Endothelial cell of umbilical vein (primary cell): ENCODE results near the gene HOOK2. TPM values are rescaled to one million over a fixed set of nuclear protein-coding genes. Genes with fewer than 3 reads are reported as not detected.

Source experiments
- BruUV-seq: library from RNA; stranded (reverse); fragments of 400-500 nt; replicated peaks from 2 replicates; lab custom pipeline; 2021; lab: Mats Ljungman, UMichigan
- CTCF ChIA-PET: fragments of 300-600, 350-600 bp; sonication (Branson Sonifier 250); formaldehyde crosslinking; loops from one replicate; lab custom pipeline; 2021; ENCODE audit warnings: antibody characterized with exemption, inconsistent platforms; lab: Charles Lee
- POLR2A ChIA-PET: fragments of 300-600, 350-600 bp; sonication (Branson Sonifier 250); formaldehyde crosslinking; loops from one replicate; lab custom pipeline; 2021; ENCODE audit warnings: antibody characterized with exemption, inconsistent platforms; lab: Charles Lee
- DNase-seq: peaks from one replicate; pipeline ENCODE4 v3.0.0-alpha.2; 2011; ENCODE audit warnings: low read depth, low spot score
- FAIRE-seq: peaks from 2 replicates; lab custom pipeline; 2011; peaks lifted over from hg19 to GRCh38; lab: Jason Lieb, UNC
- H2AFZ ChIP-seq: 2 replicates; pipeline ENCODE4 v1.6.0; 2012; ENCODE audit warnings: low read depth, low read length, control low read depth, inconsistent platforms
- H3K27ac ChIP-seq: 2 replicates; pipeline ENCODE4 v1.5.1; 2011; ENCODE audit warnings: low read depth, mild to moderate bottlenecking, control low read depth, low read length, moderate library complexity; ENCODE audit not compliant: insufficient read depth
- H3K27me3 ChIP-seq, 2 experiments: 2 replicates each; pipeline versions ENCODE4 v1.6.0 to v1.6.1; 2011; ENCODE audit warnings: low read length in 2 of 2, mixed read lengths in 1 of 2; ENCODE audit not compliant: control insufficient read depth in 2 of 2, insufficient read depth in 2 of 2
- H3K36me3 ChIP-seq, 2 experiments: 2 replicates in 1 of 2; 3 replicates in 1 of 2; pipeline ENCODE4 v1.5.1; 2011; ENCODE audit warnings: low read length in 2 of 2, mild to moderate bottlenecking in 1 of 2, moderate library complexity in 1 of 2; ENCODE audit not compliant: control insufficient read depth in 2 of 2, insufficient read depth in 2 of 2; ENCODE audit errors: extremely low read depth in 1 of 2
- H3K4me1 ChIP-seq: 3 replicates; pipeline ENCODE4 v1.5.1; 2011; ENCODE audit warnings: mild to moderate bottlenecking, low read length; ENCODE audit not compliant: control insufficient read depth, insufficient read depth; ENCODE audit errors: extremely low read depth
- H3K4me2 ChIP-seq: 2 replicates; pipeline ENCODE4 v1.6.1; 2011; ENCODE audit warnings: low read length, control low read depth, mixed read lengths; ENCODE audit not compliant: insufficient read depth
- H3K4me3 ChIP-seq, 3 experiments: fragments of 200-600 bp in 1 of 3; sonication (generic), shearing (Covaris generic) in 1 of 3; replicated peaks in 1 of 3; 2 replicates each; pipeline ENCODE4 v1.5.1; 2011 to 2016; ENCODE audit warnings: control low read depth in 3 of 3, low read length in 3 of 3, mild to moderate bottlenecking in 2 of 3, inconsistent platforms in 1 of 3, low read depth in 1 of 3, moderate library complexity in 1 of 3; ENCODE audit not compliant: insufficient read depth in 1 of 3
- H3K79me2 ChIP-seq: 2 replicates; pipeline ENCODE4 v1.6.0; 2012; ENCODE audit warnings: low read length, inconsistent platforms; ENCODE audit not compliant: control insufficient read depth, insufficient read depth
- H3K9ac ChIP-seq: replicated peaks from 2 replicates; pipeline ENCODE3; 2011; ENCODE audit warnings: low read length, control low read depth; ENCODE audit not compliant: insufficient read depth; ENCODE audit errors: extremely low read depth
- H3K9me1 ChIP-seq: replicated peaks from 3 replicates; pipeline ENCODE4 v1.6.0; 2011; ENCODE audit warnings: mild to moderate bottlenecking, low read length; ENCODE audit not compliant: control insufficient read depth, insufficient read depth; ENCODE audit errors: extremely low read depth
- H3K9me3 ChIP-seq: replicated peaks from 2 replicates; pipeline ENCODE4 v1.5.1; 2012; ENCODE audit warnings: low read length, inconsistent platforms; ENCODE audit not compliant: control insufficient read depth, insufficient read depth
- H4K20me1 ChIP-seq: replicated peaks from 2 replicates; pipeline ENCODE3; 2011; ENCODE audit warnings: mild to moderate bottlenecking, low read length; ENCODE audit not compliant: control insufficient read depth, insufficient read depth; ENCODE audit errors: extremely low read depth
- EZH2 ChIP-seq: IDR thresholded peaks from 2 replicates; pipeline ENCODE4 v1.6.1; 2012; ENCODE audit warnings: borderline replicate concordance, low read depth, mild to moderate bottlenecking, moderate library complexity, low read length, inconsistent platforms; ENCODE audit not compliant: severe bottlenecking
- FOS ChIP-seq: IDR thresholded peaks from 2 replicates; pipeline ENCODE4 v1.6.1; 2011; ENCODE audit warnings: mild to moderate bottlenecking, low read length, moderate library complexity, borderline replicate concordance; ENCODE audit not compliant: insufficient read depth
- GATA2 ChIP-seq: IDR thresholded peaks from 2 replicates; pipeline ENCODE4 v1.7.0; 2011; ENCODE audit warnings: low read depth, mild to moderate bottlenecking, moderate library complexity, mixed read lengths, low read length; ENCODE audit not compliant: insufficient read length, insufficient read depth
- JUN ChIP-seq: IDR thresholded peaks from 2 replicates; pipeline ENCODE4 v1.6.1; 2011; ENCODE audit warnings: borderline replicate concordance, low read depth; ENCODE audit not compliant: insufficient read length, insufficient read depth
- MYC ChIP-seq: IDR thresholded peaks from one replicate; pipeline ENCODE4 v1.6.1; 2011; ENCODE audit warnings: mild to moderate bottlenecking, low read depth, low read length
- POLR2A ChIP-seq: IDR thresholded peaks from 2 replicates; pipeline ENCODE4 v1.6.1; 2012; ENCODE audit warnings: low read depth, mild to moderate bottlenecking, control low read depth, low read length
- POLR2AphosphoS5 ChIP-seq: IDR thresholded peaks from 2 replicates; pipeline ENCODE4 v1.6.1; 2012; ENCODE audit warnings: low read depth, mild to moderate bottlenecking, control low read depth, low read length, moderate library complexity; ENCODE audit not compliant: insufficient read depth
- dilution Hi-C: fragments of 300-500 bp; cut with MboI; formaldehyde crosslinking; loops from one replicate; pipeline ENCODE4 v1.15.0; 2019; ENCODE audit warnings: low sequenced_read_pairs; ENCODE audit not compliant: extremely low pct_ligation_motif_present
- intact Hi-C: fragments of 100-400 bp; cut with micrococcal nuclease; formaldehyde crosslinking; loops from one replicate; pipeline ENCODE4 v1.10.0; 2022
- polyA plus RNA-seq, 4 experiments: library from polyadenylated mRNA; depleted of rRNA in 3 of 4; stranded (reverse) in 3 of 4; unstranded in 1 of 4; fragments of >200 nt; gene quantifications; 2 replicates each; pipeline versions ENCODE4 v1.2.1 to v1.2.3, GENCODE V29; 2011 to 2012; ENCODE audit warnings: missing spikeins in 1 of 4
- total RNA-seq: library from RNA; stranded (reverse); gene quantifications from 2 replicates; pipeline ENCODE4 v1.2.3, GENCODE V29; 2021
- TF ChIP-seq, protein P1 (sequence below), 2 donors: IDR thresholded peaks; 1 replicate in 1 of 2; 2 replicates in 1 of 2; pipeline ENCODE4 v1.5.1; 2011; ENCODE audit warnings: low read length in 2 of 2, mild to moderate bottlenecking in 2 of 2, moderate library complexity in 2 of 2, control low read depth in 1 of 2, inconsistent platforms in 1 of 2, low read depth in 1 of 2; ENCODE audit not compliant: insufficient read depth in 1 of 2; ENCODE audit errors: extremely low read depth in 1 of 2
- TF ChIP-seq, protein P2 (sequence below): IDR thresholded peaks from 2 replicates; pipeline ENCODE4 v1.6.1; 2011; ENCODE audit not compliant: insufficient read depth, insufficient read length

HOOK2 gene
- total and polyA plus RNA-seq, 2 donors (not counting 3 experiments of a cell fraction or from before 2014, with no cell fraction given) = 8.0 to 17.3 TPM

DNA sequence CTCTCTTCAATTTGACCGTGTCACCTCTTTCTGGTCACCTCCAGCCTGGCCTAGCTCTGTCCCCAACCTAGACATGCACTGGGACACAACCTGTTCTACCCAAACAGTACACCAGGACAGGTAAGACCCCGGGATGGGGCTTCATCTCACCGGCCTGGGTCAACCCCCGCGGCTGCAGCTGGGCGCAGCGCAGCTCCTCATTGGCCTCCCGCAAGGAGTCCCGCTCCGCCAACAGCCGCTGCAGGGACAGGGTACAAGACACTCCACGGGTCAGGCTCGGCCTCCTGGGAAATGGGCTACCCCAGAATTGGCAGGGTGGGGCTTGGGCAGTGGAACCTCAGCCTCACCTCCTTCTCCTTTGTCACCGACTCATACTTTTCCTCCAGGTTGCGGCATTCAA is 7.7 kb downstream of the HOOK2 start:
- Histone ChIP-seq H3K9ac (no peak overlapping the region), H3K9me3 (no peaks in the 10 kb centered on the region), H3K4me2 (no peak overlapping the region), H3K4me3 (no peak overlapping the region), H3K4me1 (no peaks in the 10 kb centered on the region), H3K27me3 (no peaks in the 10 kb centered on the region), H2AFZ (no peak overlapping the region), H3K79me2 (no peaks in the 10 kb centered on the region), H3K9me1 (no peaks in the 10 kb centered on the region), H3K27ac (no peak overlapping the region), H3K36me3 (no peaks in the 10 kb centered on the region), H4K20me1 (no peaks in the 10 kb centered on the region)
- dilution Hi-C loops (no loop called here), intact Hi-C loops (no loop called here)
- FAIRE-seq = no peak
- ChIA-PET POLR2A (no interaction called here), CTCF (interaction anchor here (3.3 to 12.6 kb wide), 3 partner anchors 10 to 81 kb away, joined by 36 to 524 read pairs (median 481); partner anchors contain the start of genes JUNB, PRDX2 and THSD8)
- TF ChIP-seq EZH2 = no peak
- no peak for TF ChIP-seq POLR2A
- BruUV-seq = no TSS peak
- no peak for DNase-seq

DNA sequence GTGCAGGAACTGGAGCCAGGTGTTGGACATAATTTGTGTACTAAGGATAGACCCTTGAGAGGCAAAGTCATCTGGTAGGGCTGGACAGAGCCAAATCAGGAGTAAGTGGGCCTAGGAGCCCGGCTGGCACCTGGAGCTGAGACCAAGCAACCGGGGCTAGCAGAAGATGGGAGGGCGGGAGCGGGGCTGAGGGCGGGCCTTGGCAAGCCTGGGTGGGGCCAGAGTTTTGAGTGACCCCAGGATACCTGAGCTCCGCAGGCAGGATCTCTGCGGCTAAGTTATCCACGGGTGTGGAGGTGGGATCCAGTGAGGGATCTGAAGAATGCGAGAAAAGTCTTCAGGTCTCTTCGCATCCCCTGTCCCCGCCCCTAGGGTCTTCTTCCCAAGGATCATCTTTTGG is 8.2 kb downstream of the HOOK2 start:
- Histone ChIP-seq H2AFZ (no peak overlapping the region), H3K27ac (no peak overlapping the region), H3K36me3 (no peaks in the 10 kb centered on the region), H3K9ac (no peak overlapping the region), H3K4me3 (no peak overlapping the region), H3K4me1 (no peaks in the 10 kb centered on the region), H3K79me2 (no peaks in the 10 kb centered on the region), H4K20me1 (no peaks in the 10 kb centered on the region), H3K27me3 (no peaks in the 10 kb centered on the region), H3K9me3 (no peaks in the 10 kb centered on the region), H3K9me1 (no peaks in the 10 kb centered on the region), H3K4me2 (no peak overlapping the region)
- POLR2A ChIA-PET = no interaction called here
- intact Hi-C loops (no loop called here), dilution Hi-C loops (no loop called here)
- TF ChIP-seq FOS (no peak), MYC (no peak), GATA2 (no peak), POLR2A (no peak), POLR2AphosphoS5 (no peak), JUN (no peak), EZH2 (no peak)
- TF ChIP-seq, protein P1, sequence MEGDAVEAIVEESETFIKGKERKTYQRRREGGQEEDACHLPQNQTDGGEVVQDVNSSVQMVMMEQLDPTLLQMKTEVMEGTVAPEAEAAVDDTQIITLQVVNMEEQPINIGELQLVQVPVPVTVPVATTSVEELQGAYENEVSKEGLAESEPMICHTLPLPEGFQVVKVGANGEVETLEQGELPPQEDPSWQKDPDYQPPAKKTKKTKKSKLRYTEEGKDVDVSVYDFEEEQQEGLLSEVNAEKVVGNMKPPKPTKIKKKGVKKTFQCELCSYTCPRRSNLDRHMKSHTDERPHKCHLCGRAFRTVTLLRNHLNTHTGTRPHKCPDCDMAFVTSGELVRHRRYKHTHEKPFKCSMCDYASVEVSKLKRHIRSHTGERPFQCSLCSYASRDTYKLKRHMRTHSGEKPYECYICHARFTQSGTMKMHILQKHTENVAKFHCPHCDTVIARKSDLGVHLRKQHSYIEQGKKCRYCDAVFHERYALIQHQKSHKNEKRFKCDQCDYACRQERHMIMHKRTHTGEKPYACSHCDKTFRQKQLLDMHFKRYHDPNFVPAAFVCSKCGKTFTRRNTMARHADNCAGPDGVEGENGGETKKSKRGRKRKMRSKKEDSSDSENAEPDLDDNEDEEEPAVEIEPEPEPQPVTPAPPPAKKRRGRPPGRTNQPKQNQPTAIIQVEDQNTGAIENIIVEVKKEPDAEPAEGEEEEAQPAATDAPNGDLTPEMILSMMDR (IDR thresholded peaks at IDR 0.05; ENCODE audit: extremely low read depth in 1 of 2, insufficient read depth in 1 of 2, low read depth in 1 of 2, low read length in 2 of 2) = no peak
- TF ChIP-seq, protein P2, sequence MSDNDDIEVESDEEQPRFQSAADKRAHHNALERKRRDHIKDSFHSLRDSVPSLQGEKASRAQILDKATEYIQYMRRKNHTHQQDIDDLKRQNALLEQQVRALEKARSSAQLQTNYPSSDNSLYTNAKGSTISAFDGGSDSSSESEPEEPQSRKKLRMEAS = no peak
- CTCF ChIA-PET = interaction anchor here (1.8 to 12.6 kb wide), 4 partner anchors 10 to 81 kb away, joined by 8 to 524 read pairs (median 258); partner anchors contain the start of genes BEST2, JUNB, PRDX2 and THSD8
- FAIRE-seq (no peak), DNase-seq (no peak)
- no TSS peak for BruUV-seq
